Transverse colon (tissue), 4 donors: ENCODE measurements around the gene CDH15. TPM values are rescaled to one million over a fixed set of nuclear protein-coding genes. Genes with fewer than 3 reads are reported as not detected.

ENCODE experiments used
- DNase-seq: peaks from one replicate; pipeline ENCODE4 v3.0.0-alpha.2; 2019
- H3K27ac ChIP-seq, 4 donors: fragments of 200-600 bp; sonication (generic); 2 replicates each; pipeline ENCODE4 v1.5.1; 2016 to 2018; ENCODE audit warnings: inconsistent platforms in 4 of 4
- H3K27me3 ChIP-seq: fragments of 200-600 bp; sonication (generic); 2 replicates; pipeline ENCODE4 v1.5.1; 2017; ENCODE audit warnings: inconsistent platforms
- H3K36me3 ChIP-seq, 4 donors: fragments of 200-600 bp; sonication (generic); 2 replicates each; pipeline ENCODE4 v1.5.1; 2017 to 2019; ENCODE audit warnings: inconsistent platforms in 4 of 4
- H3K4me1 ChIP-seq, 4 donors: fragments of 200-600 bp; sonication (generic); 2 replicates each; pipeline ENCODE4 v1.5.1; 2017 to 2020; ENCODE audit warnings: inconsistent platforms in 4 of 4
- H3K4me3 ChIP-seq, 4 donors: fragments of 200-600 bp; sonication (generic); 1 replicate in 1 of 4; 2 replicates in 3 of 4; pipeline versions ENCODE4 v1.5.1 to v1.6.1; 2017 to 2019; ENCODE audit warnings: inconsistent platforms in 4 of 4
- H3K9me3 ChIP-seq, 2 donors: fragments of 200-600 bp; sonication (generic); 2 replicates each; pipeline ENCODE4 v1.5.1; 2017 to 2019; ENCODE audit warnings: inconsistent platforms in 2 of 2
- CTCF ChIP-seq, 5 experiments: fragments of 200-600 bp in 3 of 5; fragments of 450-650 bp in 2 of 5; sonication (generic) in 3 of 5; IDR thresholded peaks; 1 replicate in 2 of 5; 2 replicates in 3 of 5; pipeline ENCODE4 v1.5.1; 2016 to 2017; ENCODE audit warnings: antibody characterized with exemption in 5 of 5, inconsistent platforms in 3 of 5, mild to moderate bottlenecking in 2 of 5, moderate library complexity in 1 of 5
- EP300 ChIP-seq: sonication (generic); formaldehyde crosslinking; IDR thresholded peaks from one replicate; pipeline ENCODE4 v1.6.1; 2017; ENCODE audit warnings: antibody characterized with exemption, low read depth
- POLR2A ChIP-seq: fragments of 450-650 bp; IDR thresholded peaks from one replicate; pipeline ENCODE4 v1.6.1; 2016; ENCODE audit warnings: antibody characterized with exemption, mild to moderate bottlenecking, moderate library complexity
- POLR2AphosphoS5 ChIP-seq, 3 donors: sonication (generic); formaldehyde crosslinking; IDR thresholded peaks; one replicate each; pipeline ENCODE4 v1.6.1; 2016; ENCODE audit warnings: antibody characterized with exemption in 3 of 3
- WGBS, 2 donors: methylation state at CpG; one replicate each; pipeline ENCODE4 v1.1.5; 2018; ENCODE audit warnings: low coverage in 1 of 2; 5-methylcytosine and 5-hydroxymethylcytosine counted together
- in situ Hi-C, 4 donors: fragments of 200-750 bp; cut with MboI; loops; one replicate each; pipeline versions ENCODE4 v1.15.0 to v1.15.1; 2017; ENCODE audit warnings: low sequenced_read_pairs in 3 of 4, low pct_ligation_motif_present in 1 of 4, low pct_unique_long_range_greater_than_20kb in 1 of 4
- intact Hi-C: fragments of 100-400 bp; cut with DNase I; formaldehyde crosslinking; loops from one replicate; pipeline ENCODE4 v1.15.1; 2023; ENCODE audit warnings: low total_unique reads
- total RNA-seq, 4 donors: library from RNA; depleted of rRNA; stranded (reverse); fragments of >200 nt; gene quantifications; one replicate each; pipeline ENCODE4 v1.1.0, GENCODE V29; 2016

The CDH15 gene
- total RNA-seq, 4 donors from 2014 or later, result not detected

- no peak for DNase-seq
- H3K27me3 ChIP-seq, result no peaks in the 10 kb centered on the region
- WGBS, 2 donors, result 94 to 95% methylated on average over 7 to 27 of the region's 31 CpGs
- H3K4me3 ChIP-seq, result no peak overlapping the region
- in situ Hi-C loops (no loop called here), intact Hi-C loops (no loop called here)
- H3K9me3 ChIP-seq, result no peaks in the 10 kb centered on the region
- H3K4me1 ChIP-seq, result no peaks in the 10 kb centered on the region
- no peak for TF ChIP-seq POLR2AphosphoS5 (IDR thresholded peaks at IDR 0.05)
- TF ChIP-seq EP300, result no peak
- no peak for TF ChIP-seq POLR2A
- TF ChIP-seq CTCF (IDR thresholded peaks at IDR 0.05), result no peak
- no peak overlapping the region for H3K27ac ChIP-seq
- peaks cover 0 to 16% (median 6%) of the 10 kb centered on the region in 4 donors for H3K36me3 ChIP-seq
These were observed 30.3 kb upstream of the CDH15 start for GRCh38 chr16:89140981-89141883.

GRCh38 chr16:89141884-89142267 is 29.7 kb upstream of the CDH15 start:
- 99% methylated on average over 13 of the region's 13 CpGs; no CpG with 5 or more reads in 1 of the 2 donors for WGBS, 2 donors
- TF ChIP-seq CTCF (IDR thresholded peaks at IDR 0.05) (no peak), EP300 (no peak), POLR2A (no peak), POLR2AphosphoS5 (IDR thresholded peaks at IDR 0.05) (no peak)
- Histone ChIP-seq H3K4me3 (no peak overlapping the region), H3K27me3 (no peaks in the 10 kb centered on the region), H3K9me3 (no peaks in the 10 kb centered on the region), H3K4me1 (no peaks in the 10 kb centered on the region), H3K27ac (no peak overlapping the region), H3K36me3 (peaks cover 0 to 13% (median 6%) of the 10 kb centered on the region in 4 donors)
- in situ Hi-C loops (no loop called here), intact Hi-C loops (no loop called here)
- no peak for DNase-seq

GRCh38 chr16:89142474-89143195 is 28.9 kb upstream of the CDH15 start:
- TF ChIP-seq POLR2A (no peak), EP300 (no peak), CTCF (IDR thresholded peaks at IDR 0.05) (no peak), POLR2AphosphoS5 (IDR thresholded peaks at IDR 0.05) (no peak)
- in situ Hi-C loops (no loop called here), intact Hi-C loops (no loop called here)
- no peaks in the 10 kb centered on the region for H3K9me3 ChIP-seq
- no peak for DNase-seq
- no peak overlapping the region for H3K27ac ChIP-seq
- 60 to 92% methylated on average over 1 to 13 of the region's 13 CpGs for WGBS, 2 donors
- H3K4me3 ChIP-seq, result no peak overlapping the region
- peaks cover 0 to 13% (median 6%) of the 10 kb centered on the region in 4 donors for H3K36me3 ChIP-seq
- H3K4me1 ChIP-seq, result no peaks in the 10 kb centered on the region
- no peaks in the 10 kb centered on the region for H3K27me3 ChIP-seq

- no peak for DNase-seq
- H3K27me3 ChIP-seq, result no peaks in the 10 kb centered on the region
- no peak overlapping the region for H3K4me3 ChIP-seq
- peaks cover 0 to 13% (median 6%) of the 10 kb centered on the region in 4 donors for H3K36me3 ChIP-seq
- H3K9me3 ChIP-seq, result no peaks in the 10 kb centered on the region
- in situ Hi-C loops (no loop called here), intact Hi-C loops (no loop called here)
- no peaks in the 10 kb centered on the region for H3K4me1 ChIP-seq
- WGBS, 2 donors, result 94 to 100% methylated on average over 1 to 13 of the region's 17 CpGs
- TF ChIP-seq EP300, result no peak
- no peak for TF ChIP-seq CTCF (IDR thresholded peaks at IDR 0.05)
- no peak for TF ChIP-seq POLR2A
- no peak for TF ChIP-seq POLR2AphosphoS5 (IDR thresholded peaks at IDR 0.05)
- H3K27ac ChIP-seq, result no peak overlapping the region
These were observed 28.3 kb upstream of the CDH15 start for GRCh38 chr16:89143201-89143741.
